Mucosa of gallbladder (tissue), 1 donor: ENCODE measurements around the gene TNFRSF13B. TPM values are rescaled to one million over a fixed set of nuclear protein-coding genes. Genes with fewer than 3 reads are reported as not detected.
"Not testable (repeated sequence)": the region's sequence is repeated elsewhere in the genome, so short reads cannot be mapped to it uniquely, and the experiment has no call there.

ENCODE experiments used
- DNase-seq: peaks from one replicate; pipeline ENCODE4 v3.0.0-alpha.2; 2020; ENCODE audit warnings: low spot score
- total RNA-seq: library from RNA; stranded (reverse); gene quantifications from one replicate; pipeline ENCODE4 v1.2.1, GENCODE V29; 2021
- donor health status: DM: no; HTN: no; CAD: no.

Gene TNFRSF13B
- total RNA-seq, 1 donor from 2014 or later: 0.32 TPM

DNA sequence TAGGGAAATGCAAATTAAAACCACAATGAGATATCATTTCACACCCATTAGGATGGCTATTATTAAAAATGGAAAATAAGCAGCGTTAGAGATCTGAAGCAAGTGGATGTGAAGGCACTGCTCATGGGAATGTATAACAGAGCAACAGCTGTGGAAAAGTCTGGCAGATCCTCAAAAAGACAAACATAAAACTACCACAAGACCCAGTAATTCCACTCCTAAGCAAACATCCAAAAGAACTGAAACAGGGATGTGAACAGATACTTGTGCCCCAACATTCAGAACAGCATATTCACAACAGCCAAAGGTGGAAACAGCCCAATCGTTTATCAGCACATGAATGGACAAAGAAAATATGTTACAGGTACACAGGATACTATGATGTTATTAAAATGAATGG, 10.9 kb downstream of the TNFRSF13B start:
- DNase-seq: not testable (repeated sequence)

- DNase-seq: not testable (repeated sequence)
Observed at GRCh38 chr17:16955011-16955410, 16.9 kb downstream of the TNFRSF13B start.

- DNase-seq: no peak
Observed at GRCh38 chr17:16954521-16954920, 17.4 kb downstream of the TNFRSF13B start.

- DNase-seq: no peak
Observed at GRCh38 chr17:16953841-16954240, 18.1 kb downstream of the TNFRSF13B start.

- DNase-seq: no peak
Observed at GRCh38 chr17:16953347-16953746, 18.6 kb downstream of the TNFRSF13B start.

- DNase-seq: no peak
Observed at GRCh38 chr17:16952401-16952800, 19.5 kb downstream of the TNFRSF13B start.

DNA sequence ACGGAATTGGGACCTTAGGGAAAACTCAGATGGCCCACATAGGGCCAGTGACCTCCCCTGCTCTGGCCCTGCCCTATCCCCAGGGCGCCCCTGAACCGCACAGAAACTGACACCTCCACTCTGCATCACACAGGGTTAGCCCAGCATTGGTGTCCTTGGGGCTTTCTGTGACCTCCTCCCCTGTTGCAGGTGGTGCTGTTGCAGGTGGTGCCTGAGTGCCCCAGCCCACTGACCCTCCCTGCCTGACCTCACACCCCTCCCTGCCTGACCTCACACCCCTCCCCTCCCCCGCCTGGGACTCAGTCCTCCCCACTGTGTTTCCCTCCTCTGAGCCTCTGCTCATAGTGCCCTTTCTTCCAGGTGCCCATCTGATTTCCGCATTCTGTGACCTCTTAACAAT, 21.4 kb downstream of the TNFRSF13B start:
- DNase-seq: no peak

GRCh38 chr17:16948587-16949376, 23.1 kb downstream of the TNFRSF13B start:
- DNase-seq: no peak

GRCh38 chr17:16947470-16947869, 24.4 kb downstream of the TNFRSF13B start:
- no peak for DNase-seq

DNA sequence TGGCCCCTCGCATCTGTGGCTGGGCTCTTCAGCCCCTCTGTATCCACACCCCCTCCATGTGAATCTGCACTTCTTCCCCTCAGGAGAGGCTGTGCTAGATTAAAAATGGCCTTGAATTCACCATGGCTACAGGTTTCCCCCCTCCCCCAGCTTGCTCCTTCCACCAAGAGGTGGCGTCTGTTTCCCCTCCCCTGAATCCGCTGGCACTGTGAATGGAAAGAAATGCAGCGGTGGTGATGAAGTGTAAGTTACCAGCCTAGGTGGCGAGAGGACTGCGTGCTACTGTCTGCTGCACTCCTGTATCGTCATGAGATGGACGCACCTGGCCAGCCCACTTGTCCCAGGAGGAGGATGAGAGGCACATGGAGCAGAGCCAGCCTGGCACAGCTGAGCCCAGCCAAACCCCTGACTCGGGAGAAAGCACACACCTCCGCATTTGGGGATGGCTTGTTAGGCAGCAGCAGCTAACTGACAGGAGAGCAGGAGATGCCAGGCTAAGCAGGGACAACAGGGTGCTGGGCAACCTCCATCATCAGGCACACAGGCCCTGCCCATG, 26.2 kb downstream of the TNFRSF13B start:
- no peak for DNase-seq

GRCh38 chr17:16945136-16945482, 26.8 kb downstream of the TNFRSF13B start:
- no peak for DNase-seq

- DNase-seq: no peak
Observed at GRCh38 chr17:16944334-16945135, 27.4 kb downstream of the TNFRSF13B start.

- no peak for DNase-seq
Observed at GRCh38 chr17:16943541-16944333, 28.2 kb downstream of the TNFRSF13B start.

DNA sequence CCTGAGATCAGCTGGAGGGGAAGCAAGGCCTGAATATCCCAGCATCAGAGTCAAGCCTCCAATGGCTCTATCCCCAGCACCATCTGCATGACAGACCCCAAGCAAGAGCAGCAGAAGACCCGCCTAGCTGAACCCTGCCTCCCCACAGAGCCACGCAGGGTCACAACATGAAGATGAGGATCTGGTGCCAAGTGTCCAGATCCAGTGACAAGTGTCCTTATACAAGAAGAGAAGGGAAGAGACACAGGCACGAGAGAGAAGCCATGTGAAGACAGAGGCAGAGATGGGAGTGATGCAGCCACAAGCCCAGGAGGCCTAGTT, 28.9 kb downstream of the TNFRSF13B start:
- DNase-seq: no peak

GRCh38 chr17:16942141-16943031, 29.5 kb downstream of the TNFRSF13B start:
- DNase-seq: no peak

DNA sequence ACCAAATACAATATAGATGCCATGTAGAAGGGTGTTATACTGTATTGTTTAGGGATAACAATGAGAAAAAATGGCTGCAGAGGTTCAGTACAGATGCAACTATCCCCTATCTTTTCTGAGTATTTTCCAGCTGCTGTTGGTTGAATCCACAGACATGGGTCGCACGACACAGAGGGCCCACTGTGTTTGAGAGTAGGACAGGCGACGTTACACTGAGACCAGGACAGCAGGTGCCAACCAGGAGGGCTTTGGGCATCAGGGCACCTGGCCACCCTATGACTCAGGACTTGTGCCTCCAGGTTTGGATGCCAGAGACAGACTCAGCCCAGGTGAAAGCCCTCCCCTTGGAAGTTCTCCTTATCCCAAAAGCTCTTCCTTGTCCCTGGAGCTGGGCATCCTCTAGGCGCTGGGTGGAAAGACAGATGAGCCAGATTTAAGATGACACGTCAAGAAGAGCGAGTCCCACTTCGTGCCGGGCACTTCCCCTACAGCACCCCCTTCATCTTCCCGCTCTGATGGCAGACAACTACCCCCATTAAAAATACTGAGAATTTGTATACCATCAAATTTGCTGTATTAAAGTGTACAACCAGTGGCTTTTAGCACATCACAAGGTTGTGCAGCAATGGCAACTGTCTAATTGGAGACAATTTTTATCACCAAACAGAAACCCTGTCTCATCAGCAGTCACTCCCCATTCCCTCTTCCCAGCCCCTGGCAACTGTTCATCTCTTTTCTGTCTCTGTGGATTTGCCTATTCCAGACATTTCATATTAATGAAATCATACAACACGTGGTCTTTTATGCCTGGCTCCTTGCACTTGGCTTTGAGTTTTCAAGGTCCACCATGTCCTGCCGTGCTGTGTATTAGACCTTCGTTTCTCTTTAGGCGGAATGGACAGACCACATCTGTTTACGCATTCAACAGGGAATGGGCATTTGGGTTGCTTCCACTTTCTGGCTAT, 30.6 kb downstream of the TNFRSF13B start:
- DNase-seq: no peak

DNA sequence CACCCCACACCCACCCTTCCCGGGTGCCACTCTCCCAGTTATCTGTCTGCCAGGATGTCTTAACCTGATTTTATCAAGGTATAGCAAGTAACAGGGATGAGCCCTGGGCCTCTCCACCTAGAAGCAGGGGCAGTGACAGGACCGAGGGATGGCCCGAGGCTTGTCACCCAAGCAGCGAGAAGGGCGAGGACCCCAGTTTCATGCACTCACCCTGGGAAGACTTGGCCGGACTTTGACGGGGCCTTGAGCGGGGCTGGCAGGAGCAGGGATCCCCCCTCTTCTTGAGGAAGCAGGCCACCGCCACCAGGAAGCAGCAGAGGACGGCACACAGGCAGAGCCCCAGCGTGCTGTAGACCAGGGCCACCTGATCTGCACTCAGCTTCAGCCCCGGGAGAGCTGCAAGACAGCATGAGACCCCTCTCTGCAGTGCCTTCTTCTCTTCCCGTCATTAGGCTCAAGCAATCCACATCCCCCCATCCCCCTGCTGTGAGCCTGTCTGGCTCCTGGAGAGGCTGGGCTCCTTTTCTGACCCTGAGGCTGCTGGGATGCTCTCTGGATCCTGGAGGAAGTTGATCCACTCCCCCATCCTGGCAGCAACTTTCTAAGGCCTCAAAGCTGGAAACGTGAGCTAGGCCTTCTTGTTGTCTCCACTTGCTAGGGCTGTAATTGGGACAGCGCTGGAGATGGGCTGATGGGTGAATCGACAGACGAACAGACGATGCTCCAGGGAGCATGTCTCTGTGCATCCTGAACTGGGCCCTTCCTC, 31.6 kb downstream of the TNFRSF13B start:
- no peak for DNase-seq

DNA sequence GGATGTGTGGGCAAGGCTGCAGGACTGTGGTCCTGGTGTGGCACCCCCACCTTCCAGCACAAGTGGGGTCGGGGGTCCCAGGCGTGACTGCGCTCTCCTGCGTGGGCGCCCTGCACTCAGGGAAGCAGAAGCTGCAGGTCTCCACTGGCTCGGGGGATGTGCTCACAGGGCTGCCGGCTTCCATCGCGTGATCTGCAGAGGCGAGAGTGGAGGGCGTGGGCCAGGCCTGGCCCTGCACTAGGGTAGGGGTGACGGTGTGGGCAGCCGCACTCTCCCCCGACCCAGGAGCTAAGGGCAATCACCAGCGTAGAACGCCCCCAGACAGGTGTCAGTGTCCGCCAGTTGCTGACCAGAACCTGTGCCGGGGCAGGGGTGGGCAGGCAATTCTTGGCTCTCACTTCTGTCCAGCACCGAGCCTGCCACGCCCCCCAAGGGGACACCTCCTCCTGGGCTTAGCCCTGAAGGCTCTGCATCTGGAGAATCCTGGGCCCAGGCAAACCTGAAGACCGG, 32.3 kb downstream of the TNFRSF13B start:
- DNase-seq: no peak

DNA sequence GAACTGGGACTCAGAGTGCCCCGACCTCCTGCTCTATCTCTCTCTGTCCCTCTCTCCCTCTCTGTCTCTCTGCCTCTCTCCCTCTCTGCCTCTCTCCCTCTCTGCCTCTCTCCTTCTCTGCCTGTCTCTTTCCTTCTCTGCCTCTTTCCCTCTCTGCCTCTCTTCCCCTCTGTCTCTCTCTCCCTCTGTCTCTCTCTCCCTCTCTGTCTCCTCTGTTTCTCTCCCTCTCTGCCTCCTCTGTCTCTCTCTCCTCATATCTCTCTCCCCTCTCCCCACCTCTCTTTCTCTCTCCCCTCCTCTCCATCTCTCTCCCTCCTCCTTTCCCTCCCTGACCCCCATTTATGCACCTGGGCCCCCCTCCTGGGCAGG, 32.7 kb downstream of the TNFRSF13B start:
- no peak for DNase-seq
